Heart right ventricle (tissue), 16 donors: Measurements from ENCODE around the gene PMEPA1. TPM values are rescaled to one million over a fixed set of nuclear protein-coding genes. Genes with fewer than 3 reads are reported as not detected.

Source experiments
- ATAC-seq, 8 donors: fragments of 200-7000 bp; cut with Tn5 transposase; one replicate each; pipeline ENCODE4 v1.9.1; 2020; ENCODE audit warnings: mild to moderate bottlenecking in 8 of 8, moderate library complexity in 8 of 8, moderate number of reproducible peaks in 1 of 8
- DNase-seq, 2 donors: peaks; one replicate each; pipeline ENCODE4 v3.0.0-alpha.2; 2020
- H3K27ac ChIP-seq, 10 donors: fragments of 200-600 bp; sonication (generic) in 2 of 10; one replicate each; pipeline versions ENCODE4 v1.5.0 to v1.8.0; 2020 to 2022; ENCODE audit warnings: mild to moderate bottlenecking in 3 of 10
- H3K27me3 ChIP-seq, 7 donors: fragments of 200-600 bp; one replicate each; pipeline ENCODE4 v1.8.0; 2021 to 2022; ENCODE audit warnings: mild to moderate bottlenecking in 2 of 7
- H3K36me3 ChIP-seq, 9 donors: fragments of 200-600 bp; sonication (generic) in 1 of 9; one replicate each; pipeline versions ENCODE4 v1.5.0 to v1.8.0; 2020 to 2022; ENCODE audit warnings: mild to moderate bottlenecking in 2 of 9
- H3K4me1 ChIP-seq, 9 donors: fragments of 200-600 bp; sonication (generic) in 1 of 9; one replicate each; pipeline versions ENCODE4 v1.5.0 to v1.8.0; 2020 to 2022; ENCODE audit warnings: mild to moderate bottlenecking in 4 of 9
- H3K4me3 ChIP-seq, 10 donors: fragments of 200-600 bp; sonication (generic) in 2 of 10; one replicate each; pipeline versions ENCODE4 v1.5.0 to v1.8.0; 2020 to 2022; ENCODE audit warnings: mild to moderate bottlenecking in 7 of 10, moderate library complexity in 2 of 10
- H3K9me3 ChIP-seq, 11 donors: fragments of 200-600 bp in 10 of 11; sonication (generic) in 2 of 11; one replicate each; pipeline versions ENCODE4 v1.5.0 to v1.8.0; 2013 to 2022; ENCODE audit warnings: mild to moderate bottlenecking in 2 of 11, control low read depth in 1 of 11, moderate library complexity in 1 of 11
- WGBS, 2 donors: extraction: QIAGEN DNeasy Blood & Tissue Kit; methylation state at CpG; one replicate each; pipeline ENCODE4 v1.1.7; 2013; ENCODE audit warnings: inconsistent platforms in 1 of 2; 5-methylcytosine and 5-hydroxymethylcytosine counted together
- intact Hi-C, 10 donors: fragments of 100-400 bp; cut with DNase I; formaldehyde crosslinking; loops; one replicate each; pipeline versions ENCODE4 v1.11.1 to v1.14.2; 2022
- polyA plus RNA-seq, 2 donors: library from polyadenylated mRNA; stranded (reverse); fragments of 200-250 nt; gene quantifications; one replicate each; pipeline ENCODE4 v1.2.3, GENCODE V29; 2013
- total RNA-seq, 10 donors: library from RNA; stranded (reverse); fragmentation: NEBNext Ultra II Directional in 3 of 10; extraction: Animal tissue kit (Norgen Biotek cat#: 25700) in 3 of 10; gene quantifications; one replicate each; pipeline versions ENCODE4 v1.2.1 to v1.2.4, GENCODE V29; 2021 to 2023
- TF ChIP-seq, protein P1 (sequence below), 9 donors: fragments of 200-600 bp; sonication (generic) in 2 of 9; IDR thresholded peaks; one replicate each; pipeline versions ENCODE4 v1.5.0 to v1.8.0; 2021 to 2022; ENCODE audit warnings: antibody characterized with exemption in 9 of 9, mild to moderate bottlenecking in 5 of 9, moderate library complexity in 1 of 9
- donor health status: Arrhythmogenic right ventricular cardiomyopathy.
- donor health status: ischemic (EF 13 %, LVEDD 7.1; RV severe dilation, severe dysfunction).
- donor health status: healthy with polysubstance abuse.
- donor health status: DM: no; HTN: yes; CAD: no.
- donor health status: DM: no; HTN: no; CAD: no.
- donor health status: ischemic (EF 25% LVEDD 6.9; RV normal size, moderate dysfunction).
- donor health status: ischemic (EF 25% LVEDD 5.7; RV mildly dilated, moderate dysfunction).
- donor health status: healthy.
- donor health status: DM: yes; HTN: yes; CAD: no.
- donor health status: Ischemic cardiomyopathy.
- donor health status: ischemic (EF 35%, LVEDD 5.7; RV mildly dilated, moderate dysfunction).
- donor health status: nonischemic (EF 11% LVEDD 7.7; RV severe dilation, severe dysfunction).
- donor health status: DM: yes; HTN: yes; CAD: no.
- donor health status: PGD.
- donor health status: ischemic (EF 29% LVEDD 5.4; RV normal size, mild dysfunction).
- donor health status: nonischemic (EF 23%, LVEDD 6.1; RV moderate dilation, normal function).

The PMEPA1 gene
- total and polyA plus RNA-seq, 12 donors = 10.5 to 81.8 (median 30.4) TPM

DNA sequence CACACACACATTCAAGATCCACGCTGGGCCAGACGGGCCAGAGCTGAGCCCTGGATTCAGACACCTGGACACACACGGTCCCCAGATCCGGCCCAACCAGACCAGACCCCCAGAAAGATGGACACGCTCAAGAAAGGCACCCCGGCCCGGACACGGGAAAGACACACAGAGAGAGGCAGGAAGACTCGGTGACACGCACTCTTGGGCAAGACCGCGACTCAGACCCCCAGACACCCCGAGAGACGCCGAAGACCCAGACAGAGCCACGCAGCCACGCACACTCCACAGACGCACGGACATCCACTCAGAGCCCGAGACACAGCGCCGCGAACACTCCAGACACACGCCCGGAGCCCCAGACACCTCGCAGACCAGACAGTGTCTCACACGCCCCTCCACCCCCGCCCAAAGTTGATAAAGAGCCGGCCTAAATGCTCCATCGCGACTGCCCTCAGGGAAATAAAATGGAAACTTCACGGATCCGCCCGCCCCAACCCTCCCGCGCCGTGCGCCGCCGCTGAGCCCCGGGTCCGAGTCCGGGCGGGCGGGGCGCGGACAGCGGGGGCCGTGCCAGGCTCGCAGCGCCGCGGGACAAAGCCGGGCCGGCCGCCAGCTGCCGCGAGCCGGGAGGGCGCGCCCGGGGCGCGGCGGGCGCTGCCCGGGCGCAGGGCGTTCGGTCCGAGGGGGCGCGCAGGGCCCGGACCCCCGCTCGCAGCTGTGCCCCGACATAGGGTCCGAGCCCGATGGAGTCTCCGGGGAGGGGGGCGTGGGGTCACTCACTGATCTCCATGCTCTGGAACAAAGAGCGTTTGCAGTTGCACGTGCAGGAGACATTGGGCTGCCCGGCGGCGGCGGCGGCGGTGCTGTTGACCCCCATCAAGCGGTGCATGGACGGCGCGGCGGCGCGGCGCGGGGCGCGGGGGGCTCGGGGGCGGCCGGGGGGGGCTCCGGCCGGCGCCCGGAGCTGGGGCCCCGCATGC is 831 bp downstream of the PMEPA1 start:
- TF ChIP-seq, protein P1, sequence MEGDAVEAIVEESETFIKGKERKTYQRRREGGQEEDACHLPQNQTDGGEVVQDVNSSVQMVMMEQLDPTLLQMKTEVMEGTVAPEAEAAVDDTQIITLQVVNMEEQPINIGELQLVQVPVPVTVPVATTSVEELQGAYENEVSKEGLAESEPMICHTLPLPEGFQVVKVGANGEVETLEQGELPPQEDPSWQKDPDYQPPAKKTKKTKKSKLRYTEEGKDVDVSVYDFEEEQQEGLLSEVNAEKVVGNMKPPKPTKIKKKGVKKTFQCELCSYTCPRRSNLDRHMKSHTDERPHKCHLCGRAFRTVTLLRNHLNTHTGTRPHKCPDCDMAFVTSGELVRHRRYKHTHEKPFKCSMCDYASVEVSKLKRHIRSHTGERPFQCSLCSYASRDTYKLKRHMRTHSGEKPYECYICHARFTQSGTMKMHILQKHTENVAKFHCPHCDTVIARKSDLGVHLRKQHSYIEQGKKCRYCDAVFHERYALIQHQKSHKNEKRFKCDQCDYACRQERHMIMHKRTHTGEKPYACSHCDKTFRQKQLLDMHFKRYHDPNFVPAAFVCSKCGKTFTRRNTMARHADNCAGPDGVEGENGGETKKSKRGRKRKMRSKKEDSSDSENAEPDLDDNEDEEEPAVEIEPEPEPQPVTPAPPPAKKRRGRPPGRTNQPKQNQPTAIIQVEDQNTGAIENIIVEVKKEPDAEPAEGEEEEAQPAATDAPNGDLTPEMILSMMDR (IDR thresholded peaks at IDR 0.05) = no peak
- ATAC-seq (peak in 6 of 8 donors; percentile 2 to 25 (median 9)), DNase-seq (peak; percentile 41 to 43)
- no peaks in the 10 kb centered on the region for H3K36me3 ChIP-seq
- no peaks in the 10 kb centered on the region for H3K9me3 ChIP-seq
- H3K4me1 ChIP-seq = peaks cover 9 to 75% (median 52%) of the 10 kb centered on the region in 9 donors
- peaks cover 0 to 33% (median 0%) of the 10 kb centered on the region in 7 donors for H3K27me3 ChIP-seq
- peak overlapping the region; percentile 50 to 92 (median 80) for H3K4me3 ChIP-seq
- 2% methylated on average over 88 to 108 of the region's 108 CpGs for WGBS, 2 donors
- H3K27ac ChIP-seq = peak overlapping the region; percentile 40 to 93 (median 86)
- intact Hi-C loops = loop anchor here in 1 of 10 donors (5.0 kb wide), 1 partner anchor 37 kb away; no protein-coding TSS in a partner anchor

DNA sequence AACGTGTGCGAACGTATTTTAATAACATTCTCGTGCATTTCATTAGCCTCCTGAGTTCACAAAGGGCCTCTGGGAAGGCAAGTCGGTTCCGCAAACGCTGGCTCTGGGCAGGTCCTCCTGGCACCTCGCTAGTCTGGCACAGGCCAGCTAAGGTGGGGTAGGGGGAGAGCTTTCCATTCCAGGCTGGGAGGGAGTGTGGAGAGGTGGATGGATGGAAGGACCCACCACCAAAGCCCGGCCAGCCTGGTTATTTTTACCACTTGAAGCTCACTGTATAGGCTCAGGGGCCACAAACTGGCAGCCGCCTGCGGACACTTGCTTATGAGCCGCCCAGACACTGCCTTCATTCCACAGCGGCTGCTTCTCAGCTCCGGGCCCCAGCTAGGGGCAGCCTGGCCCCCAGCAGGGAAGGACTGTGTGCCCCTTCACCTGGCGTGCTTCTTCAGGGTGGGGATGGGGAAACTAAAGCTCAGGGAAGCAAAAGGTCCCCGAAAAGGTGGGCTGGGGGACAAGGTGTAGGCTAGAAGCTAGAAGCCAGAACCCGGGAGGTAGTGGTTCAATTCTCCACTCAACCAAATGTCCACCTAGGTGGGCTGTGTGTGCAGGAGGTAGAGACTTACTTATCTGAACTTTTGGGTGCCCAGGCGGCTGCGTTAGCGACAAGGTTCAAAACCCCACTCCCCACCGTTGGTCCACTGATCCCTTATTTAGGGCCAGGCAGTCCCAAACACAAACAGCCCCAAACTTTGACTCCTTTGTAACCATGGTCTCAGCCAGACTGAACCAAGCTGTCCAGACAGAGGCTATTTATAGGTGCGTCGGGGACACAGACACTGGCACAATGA is 1.7 kb downstream of the PMEPA1 start:
- H3K4me1 ChIP-seq = peaks cover 8 to 66% (median 43%) of the 10 kb centered on the region in 9 donors
- peak overlapping the region; percentile 9 to 92 (median 80) for H3K4me3 ChIP-seq
- TF ChIP-seq, protein P1 (IDR thresholded peaks at IDR 0.05) = no peak
- H3K36me3 ChIP-seq = no peaks in the 10 kb centered on the region
- DNase-seq (no peak), ATAC-seq (peak in 6 of 8 donors; percentile 14 to 63 (median 53))
- peaks cover 0 to 33% (median 0%) of the 10 kb centered on the region in 7 donors for H3K27me3 ChIP-seq
- WGBS, 2 donors = 42 to 49% methylated on average over 23 of the region's 23 CpGs
- peak overlapping the region; percentile 21 to 93 (median 84) for H3K27ac ChIP-seq
- no peaks in the 10 kb centered on the region for H3K9me3 ChIP-seq
- intact Hi-C loops = loop anchor here in 1 of 10 donors (5.0 kb wide), 1 partner anchor 36 kb away; no protein-coding TSS in a partner anchor

DNA sequence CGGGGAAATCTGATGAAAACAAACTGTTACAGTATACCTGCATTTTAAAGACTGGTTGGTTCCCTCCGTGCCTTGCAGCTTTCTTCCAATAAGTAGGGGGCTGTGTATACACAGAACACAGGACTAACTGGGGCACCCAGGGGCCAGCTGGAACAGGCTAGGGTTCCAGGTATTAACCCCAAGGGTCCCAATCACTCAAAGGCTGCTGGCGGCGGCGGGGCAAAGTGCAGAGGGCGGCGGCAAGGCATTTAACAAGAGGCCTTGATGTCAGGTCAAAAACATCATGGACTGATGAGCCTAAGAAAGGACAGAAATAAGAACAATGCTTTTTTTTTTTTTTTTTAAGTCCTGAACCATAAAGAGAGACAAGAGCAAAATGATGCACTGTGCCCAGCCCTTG is 2.5 kb downstream of the PMEPA1 start:
- TF ChIP-seq, protein P1 (IDR thresholded peaks at IDR 0.05) = no peak

More for the DNA sequence above, 2.5 kb downstream of the PMEPA1 start:
- peaks cover 0 to 3% (median 0%) of the 10 kb centered on the region in 9 donors for H3K36me3 ChIP-seq
- peaks cover 2 to 66% (median 37%) of the 10 kb centered on the region in 9 donors for H3K4me1 ChIP-seq
- 84 to 89% methylated on average over 7 of the region's 7 CpGs for WGBS, 2 donors
- ATAC-seq (no peak), DNase-seq (no peak)
- intact Hi-C loops = loop anchor here in 1 of 10 donors (5.0 kb wide), 1 partner anchor 35 kb away; no protein-coding TSS in a partner anchor
- H3K27me3 ChIP-seq = peaks cover 0 to 33% (median 0%) of the 10 kb centered on the region in 7 donors
- peak overlapping the region in 7 of 10 donors; percentile 40 to 93 (median 85) for H3K27ac ChIP-seq
- H3K4me3 ChIP-seq = peak overlapping the region in 8 of 10 donors; percentile 51 to 92 (median 80)
- H3K9me3 ChIP-seq = no peaks in the 10 kb centered on the region
